ENCODE results near the gene DHRS4.
"Not testable (repeated sequence)": the region's sequence is repeated elsewhere in the genome, so short reads cannot be mapped to it uniquely, and the experiment has no call there.

DHRS4 gene

DNA sequence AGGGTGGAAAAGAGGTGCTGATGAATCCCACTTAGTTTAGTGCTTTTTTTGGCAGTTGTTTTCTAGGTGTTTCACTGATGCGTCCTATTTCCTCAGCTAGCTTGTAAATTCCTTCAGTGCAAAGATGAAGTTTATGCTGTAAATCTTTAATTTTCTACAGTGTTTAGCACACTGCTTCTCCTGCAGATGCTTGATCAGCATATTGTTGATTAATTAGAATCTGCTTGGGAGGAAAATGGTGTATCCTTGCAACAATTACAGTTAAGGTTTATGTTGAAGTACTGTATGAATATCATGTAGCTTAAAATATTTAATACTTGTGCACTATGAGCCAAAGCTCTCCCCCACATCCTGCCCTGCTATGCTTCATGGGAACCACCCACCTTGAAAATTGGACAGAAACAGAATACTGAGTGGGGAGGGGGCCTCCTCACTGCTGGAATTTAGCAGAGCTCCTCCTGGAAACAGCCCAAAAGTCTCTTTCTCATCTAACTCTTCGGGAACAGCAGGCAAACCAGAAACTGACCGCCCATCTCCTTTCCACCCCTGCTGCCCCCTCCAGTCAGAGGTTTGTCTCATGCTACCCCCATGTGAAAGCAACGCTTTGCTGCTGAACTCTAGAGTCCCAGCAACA lies 20.3 kb upstream of the DHRS4 start:
- H3K4me1 Mint-ChIP-seq, result no peaks in the 10 kb centered on the region
- peaks cover 3% of the 10 kb centered on the region for H3K36me3 Mint-ChIP-seq
- ATAC-seq (ENCODE audit: low read depth) (no peak), DNase-seq (ENCODE audit: low spot score in 2 of 2) (no peak)
- H3K4me3 Mint-ChIP-seq, result no peak overlapping the region
- no peaks in the 10 kb centered on the region for H3K9me3 Mint-ChIP-seq
- no peak overlapping the region for H3K27ac Mint-ChIP-seq
- H3K27me3 Mint-ChIP-seq, result peaks cover 2% of the 10 kb centered on the region

DNA sequence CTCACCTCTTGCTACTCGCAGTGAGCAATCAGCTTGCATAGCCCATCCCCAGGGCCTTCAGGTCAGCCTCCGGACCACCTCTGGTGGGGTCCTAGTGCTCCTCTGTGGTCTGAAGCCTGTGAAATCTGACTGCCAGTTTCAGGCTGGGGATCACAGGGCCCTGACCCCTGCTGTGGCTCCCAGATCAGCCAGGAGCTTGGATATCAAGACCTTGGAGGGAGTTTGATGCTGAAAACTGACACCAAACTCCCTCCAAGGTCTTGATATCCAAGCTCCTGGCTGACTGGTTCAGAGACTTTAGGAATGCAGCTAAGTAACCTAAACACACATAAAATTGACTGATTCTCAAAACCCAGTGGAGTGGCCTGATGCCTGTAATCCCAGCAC lies 19.8 kb upstream of the DHRS4 start:
- no peaks in the 10 kb centered on the region for H3K9me3 Mint-ChIP-seq
- H3K27me3 Mint-ChIP-seq, result peaks cover 2% of the 10 kb centered on the region
- DNase-seq (ENCODE audit: low spot score in 2 of 2) (no peak), ATAC-seq (ENCODE audit: low read depth) (no peak)
- H3K4me3 Mint-ChIP-seq, result no peak overlapping the region
- H3K27ac Mint-ChIP-seq, result no peak overlapping the region
- peaks cover 4% of the 10 kb centered on the region for H3K36me3 Mint-ChIP-seq
- H3K4me1 Mint-ChIP-seq, result no peaks in the 10 kb centered on the region

DNA sequence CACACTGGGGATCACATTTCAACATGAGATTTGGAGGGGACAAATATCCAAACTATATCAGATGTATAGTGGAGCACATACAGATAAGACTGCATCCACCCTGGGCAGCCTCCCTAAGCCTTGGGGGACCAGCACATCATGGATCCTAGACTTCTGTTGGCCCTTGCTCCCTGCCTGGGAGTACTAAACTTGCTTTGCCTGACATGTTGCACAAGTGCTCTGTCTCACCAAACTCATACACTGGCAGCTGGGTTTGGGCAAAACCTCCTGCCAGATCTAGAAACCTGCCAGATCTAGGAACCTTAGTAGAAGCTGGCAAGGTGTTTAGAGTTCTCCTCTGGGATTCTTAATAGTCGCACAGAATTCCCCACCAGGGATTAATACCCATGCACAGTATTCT lies 18.4 kb upstream of the DHRS4 start:
- peaks cover 5% of the 10 kb centered on the region for H3K4me1 Mint-ChIP-seq
- H3K4me3 Mint-ChIP-seq, result no peak overlapping the region
- no peak overlapping the region for H3K27ac Mint-ChIP-seq
- no peaks in the 10 kb centered on the region for H3K9me3 Mint-ChIP-seq
- no peak for ATAC-seq (ENCODE audit: low read depth)
- H3K27me3 Mint-ChIP-seq, result peaks cover 2% of the 10 kb centered on the region
- no peak for DNase-seq (ENCODE audit: low spot score in 2 of 2)
- H3K36me3 Mint-ChIP-seq, result peaks cover 7% of the 10 kb centered on the region

DNA sequence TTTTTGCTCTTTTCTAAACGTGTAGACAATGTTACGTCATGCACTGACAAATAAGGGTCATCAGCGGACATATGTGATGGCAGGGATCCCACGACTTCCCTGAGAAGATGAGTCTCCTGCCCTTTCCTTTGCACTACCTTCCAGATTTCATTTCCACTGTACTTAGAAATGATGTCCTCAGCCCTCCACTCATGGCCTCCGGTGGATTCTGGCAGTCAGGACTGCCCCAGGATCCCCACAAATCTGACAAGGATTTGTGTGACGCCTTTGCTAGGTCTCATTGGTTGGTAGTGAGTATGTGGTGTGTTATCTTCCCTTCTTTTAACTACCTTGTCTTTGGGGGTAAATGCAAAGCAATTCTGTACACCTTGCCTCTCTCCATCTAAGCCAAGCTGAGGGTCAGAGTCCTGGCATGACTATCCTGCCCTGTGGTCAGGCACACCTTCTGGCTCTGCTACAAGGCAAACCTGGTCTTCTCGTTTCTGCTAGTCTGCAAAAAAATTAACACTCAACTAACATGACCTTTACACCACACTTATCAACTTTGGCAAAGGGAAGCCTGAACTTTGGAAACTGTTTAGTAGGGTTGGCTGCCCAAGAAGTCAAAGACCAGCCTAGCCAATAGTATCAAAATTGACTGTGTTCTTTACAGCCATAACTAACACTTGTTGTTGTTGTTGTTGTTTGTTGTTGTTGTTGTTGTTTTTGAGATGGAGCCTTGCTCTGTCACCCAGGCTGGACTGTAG lies 17.3 kb upstream of the DHRS4 start:
- H3K4me1 Mint-ChIP-seq, result peaks cover 7% of the 10 kb centered on the region
- ATAC-seq (ENCODE audit: low read depth), result no peak

DNA sequence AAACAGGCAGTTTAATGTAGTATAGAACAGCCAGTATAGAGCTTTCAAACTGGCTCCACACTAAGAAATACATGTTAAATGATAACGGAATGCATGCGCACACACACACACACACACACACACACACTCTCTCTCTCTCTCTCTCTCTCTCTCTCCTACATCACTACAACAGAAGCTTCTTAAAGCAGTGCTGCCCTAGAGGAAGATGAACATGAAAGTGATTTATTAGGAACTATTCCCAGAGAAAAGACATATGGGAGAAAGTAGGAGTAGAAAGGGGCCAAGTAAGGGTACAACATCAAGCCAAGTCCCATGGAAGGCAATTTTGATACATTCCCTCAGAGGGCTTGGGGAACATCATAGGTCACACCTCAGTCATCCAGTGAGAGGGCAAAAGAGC lies 16.4 kb upstream of the DHRS4 start:
- H3K27ac Mint-ChIP-seq, result no peak overlapping the region
- ATAC-seq (ENCODE audit: low read depth), result no peak
- no peaks in the 10 kb centered on the region for H3K9me3 Mint-ChIP-seq
- peaks cover 7% of the 10 kb centered on the region for H3K4me1 Mint-ChIP-seq
- H3K27me3 Mint-ChIP-seq, result peaks cover 2% of the 10 kb centered on the region
- no peak overlapping the region for H3K4me3 Mint-ChIP-seq
- H3K36me3 Mint-ChIP-seq, result peaks cover 14% of the 10 kb centered on the region
- DNase-seq (ENCODE audit: low spot score in 2 of 2), result no peak

More for the DNA sequence above, 17.3 kb upstream of the DHRS4 start:
- Mint-ChIP-seq H3K9me3 (no peaks in the 10 kb centered on the region), H3K27ac (no peak overlapping the region), H3K4me3 (no peak overlapping the region), H3K36me3 (peaks cover 14% of the 10 kb centered on the region), H3K27me3 (peaks cover 2% of the 10 kb centered on the region)
- DNase-seq (ENCODE audit: low spot score in 2 of 2), result no peak

DNA sequence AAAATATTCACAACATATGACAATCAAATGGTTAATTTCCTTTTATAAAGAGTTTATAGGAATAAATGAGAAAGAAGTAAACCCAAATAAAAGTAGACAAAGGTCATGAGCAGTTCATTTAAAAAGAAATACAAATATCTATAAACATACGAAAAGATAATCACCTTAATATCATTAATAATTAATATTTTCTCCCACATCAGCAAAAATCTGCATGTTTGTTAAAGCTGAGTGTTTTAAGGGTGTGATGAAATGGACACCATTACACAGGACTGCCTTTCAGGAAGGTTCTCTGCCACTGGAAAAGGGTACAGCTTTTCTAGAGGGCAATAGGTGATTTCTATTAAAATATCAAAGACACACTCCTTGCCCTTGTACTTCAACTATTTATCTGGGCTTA lies 14.7 kb upstream of the DHRS4 start:
- DNase-seq (ENCODE audit: low spot score in 2 of 2) (no peak), ATAC-seq (ENCODE audit: low read depth) (no peak)
- H3K4me1 Mint-ChIP-seq, result peaks cover 12% of the 10 kb centered on the region
- no peak overlapping the region for H3K4me3 Mint-ChIP-seq
- H3K27ac Mint-ChIP-seq, result no peak overlapping the region
- peaks cover 18% of the 10 kb centered on the region for H3K36me3 Mint-ChIP-seq
- peaks cover 2% of the 10 kb centered on the region for H3K27me3 Mint-ChIP-seq
- no peaks in the 10 kb centered on the region for H3K9me3 Mint-ChIP-seq

DNA sequence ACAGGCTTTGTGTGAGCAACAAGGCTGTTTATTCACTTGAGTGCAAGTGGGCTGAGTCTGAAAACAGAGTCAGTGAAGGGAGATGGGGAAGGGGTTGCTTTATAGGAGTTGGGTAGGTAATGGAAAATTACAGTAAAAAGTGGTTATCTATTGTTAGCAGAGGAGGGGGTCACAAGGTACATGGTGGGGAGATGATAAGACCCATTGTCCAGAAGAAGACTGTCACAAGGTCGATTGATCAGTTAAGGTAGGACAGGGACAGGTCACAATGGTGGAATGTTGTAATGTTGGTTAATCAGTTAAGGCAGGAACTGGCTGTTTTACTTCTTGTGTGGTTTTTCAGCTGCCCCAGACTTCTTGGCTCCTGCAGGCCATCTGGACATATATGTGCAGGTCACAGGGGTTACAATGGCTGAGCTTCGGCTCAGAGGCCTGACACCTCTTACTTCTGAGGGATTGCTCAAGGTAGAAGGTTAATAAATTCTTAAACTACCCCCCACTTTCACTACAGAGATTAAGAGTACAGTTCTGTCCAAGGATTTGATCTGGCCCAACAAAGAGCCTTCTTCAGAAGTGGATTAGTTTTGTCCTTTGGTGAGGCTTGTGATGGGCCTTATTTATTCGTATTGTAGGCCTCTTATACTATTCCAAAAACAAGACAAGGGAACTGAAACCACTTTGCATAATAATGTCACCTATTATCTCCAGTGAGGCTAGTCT lies 13.8 kb upstream of the DHRS4 start:
- no peak overlapping the region for H3K27ac Mint-ChIP-seq
- H3K9me3 Mint-ChIP-seq, result no peaks in the 10 kb centered on the region
- no peak for ATAC-seq (ENCODE audit: low read depth)
- H3K36me3 Mint-ChIP-seq, result peaks cover 21% of the 10 kb centered on the region
- H3K27me3 Mint-ChIP-seq, result peaks cover 2% of the 10 kb centered on the region
- no peak for DNase-seq (ENCODE audit: low spot score in 2 of 2)
- peaks cover 12% of the 10 kb centered on the region for H3K4me1 Mint-ChIP-seq
- H3K4me3 Mint-ChIP-seq, result no peak overlapping the region

DNA sequence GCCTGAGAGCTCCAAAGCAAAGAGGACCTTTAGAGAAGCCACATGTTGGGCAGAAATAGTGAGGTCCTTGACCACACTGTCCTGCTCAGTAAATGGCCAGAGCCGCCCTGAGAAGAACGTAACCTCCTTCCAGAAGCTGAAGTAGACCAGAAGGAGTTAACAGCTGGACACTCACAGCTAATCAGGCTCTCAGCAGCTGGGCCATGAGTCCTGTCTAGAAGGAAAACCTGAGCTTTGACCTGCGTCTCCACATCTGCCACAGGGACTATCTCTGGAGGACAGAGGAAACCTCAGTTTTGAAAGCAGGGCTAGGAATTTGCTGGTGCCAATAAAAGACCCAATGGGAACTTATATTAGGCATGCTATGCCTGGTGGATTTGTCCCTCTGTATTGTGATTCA lies 12.3 kb upstream of the DHRS4 start:
- no peak for DNase-seq (ENCODE audit: low spot score in 2 of 2)
- H3K4me3 Mint-ChIP-seq, result no peak overlapping the region
- peaks cover 12% of the 10 kb centered on the region for H3K4me1 Mint-ChIP-seq
- no peak overlapping the region for H3K27ac Mint-ChIP-seq
- ATAC-seq (ENCODE audit: low read depth), result no peak
- no peaks in the 10 kb centered on the region for H3K9me3 Mint-ChIP-seq
- peaks cover 21% of the 10 kb centered on the region for H3K36me3 Mint-ChIP-seq
- H3K27me3 Mint-ChIP-seq, result no peaks in the 10 kb centered on the region

DNA sequence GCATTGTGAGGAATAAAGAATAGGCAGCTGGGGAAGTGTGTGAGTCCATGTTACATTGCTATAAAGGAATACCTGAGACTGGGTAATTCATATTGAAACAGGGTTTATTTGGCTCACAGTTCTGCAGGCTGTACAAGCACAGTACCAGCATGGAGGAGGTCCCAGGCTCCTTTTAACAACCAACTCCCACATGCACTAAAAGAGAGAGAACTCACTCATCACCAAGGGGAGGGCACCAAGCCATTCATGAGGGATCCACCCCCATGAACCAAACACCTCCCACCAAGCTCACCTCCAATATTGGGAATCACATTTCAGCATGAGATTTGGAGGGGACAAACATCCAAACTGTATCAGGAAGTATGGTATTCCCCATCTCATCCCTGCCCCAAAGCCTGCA lies 11.9 kb upstream of the DHRS4 start:
- Mint-ChIP-seq H3K27me3 (no peaks in the 10 kb centered on the region), H3K9me3 (no peaks in the 10 kb centered on the region), H3K27ac (no peak overlapping the region), H3K4me1 (peaks cover 16% of the 10 kb centered on the region), H3K4me3 (no peak overlapping the region), H3K36me3 (peaks cover 21% of the 10 kb centered on the region)
- ATAC-seq (ENCODE audit: low read depth) (no peak), DNase-seq (ENCODE audit: low spot score in 2 of 2) (no peak)

DNA sequence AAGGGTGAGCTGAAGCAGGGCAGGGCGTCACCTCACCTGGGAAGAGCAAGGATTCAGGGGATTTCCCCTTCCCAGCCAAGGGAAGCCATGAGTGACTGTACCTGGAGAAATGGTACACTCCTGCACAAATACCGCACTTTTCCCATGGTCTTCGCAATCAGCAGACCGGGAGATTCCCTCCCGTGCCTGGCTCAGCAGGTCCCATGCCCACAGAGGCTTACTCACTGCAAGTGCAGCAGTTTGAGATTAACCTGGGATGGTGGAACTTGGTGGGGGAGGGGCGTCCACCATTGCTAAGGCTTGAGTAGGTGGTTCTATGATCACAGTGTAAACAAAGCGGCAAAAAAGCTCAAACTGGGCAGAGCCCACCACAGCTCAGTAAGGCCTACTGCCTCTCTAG lies 11.0 kb upstream of the DHRS4 start:
- Mint-ChIP-seq H3K4me1 (peaks cover 18% of the 10 kb centered on the region), H3K27me3 (no peaks in the 10 kb centered on the region)
- ATAC-seq (ENCODE audit: low read depth), result no peak

DNA sequence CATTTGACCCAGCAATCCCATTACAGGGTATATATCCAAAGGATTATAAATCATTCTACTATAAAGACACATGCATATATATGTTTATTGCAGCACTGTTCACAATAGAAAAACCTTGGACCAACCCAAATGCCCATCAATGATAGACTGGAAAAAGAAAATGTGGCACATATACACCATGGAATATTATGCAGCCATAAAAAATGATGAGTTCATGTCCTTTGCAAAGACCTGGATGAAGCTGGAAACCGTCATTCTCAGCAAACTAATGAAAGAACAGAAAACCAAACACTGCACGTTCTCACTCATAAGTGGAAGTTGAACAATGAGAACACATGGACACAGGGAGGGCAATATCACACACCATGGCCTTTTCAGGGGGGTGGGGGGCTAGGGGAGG lies 4.5 kb upstream of the DHRS4 start:
- peaks cover 24% of the 10 kb centered on the region for H3K4me1 Mint-ChIP-seq
- H3K27me3 Mint-ChIP-seq; H3K36me3 Mint-ChIP-seq; ATAC-seq (ENCODE audit: low read depth); H3K4me3 Mint-ChIP-seq; H3K9me3 Mint-ChIP-seq; DNase-seq (ENCODE audit: low spot score in 2 of 2); H3K27ac Mint-ChIP-seq: not testable (repeated sequence)

More for the DNA sequence above, 11.0 kb upstream of the DHRS4 start:
- Mint-ChIP-seq H3K27ac (no peak overlapping the region), H3K9me3 (no peaks in the 10 kb centered on the region), H3K4me3 (no peak overlapping the region), H3K36me3 (peaks cover 21% of the 10 kb centered on the region)
- no peak for DNase-seq (ENCODE audit: low spot score in 2 of 2)

DNA sequence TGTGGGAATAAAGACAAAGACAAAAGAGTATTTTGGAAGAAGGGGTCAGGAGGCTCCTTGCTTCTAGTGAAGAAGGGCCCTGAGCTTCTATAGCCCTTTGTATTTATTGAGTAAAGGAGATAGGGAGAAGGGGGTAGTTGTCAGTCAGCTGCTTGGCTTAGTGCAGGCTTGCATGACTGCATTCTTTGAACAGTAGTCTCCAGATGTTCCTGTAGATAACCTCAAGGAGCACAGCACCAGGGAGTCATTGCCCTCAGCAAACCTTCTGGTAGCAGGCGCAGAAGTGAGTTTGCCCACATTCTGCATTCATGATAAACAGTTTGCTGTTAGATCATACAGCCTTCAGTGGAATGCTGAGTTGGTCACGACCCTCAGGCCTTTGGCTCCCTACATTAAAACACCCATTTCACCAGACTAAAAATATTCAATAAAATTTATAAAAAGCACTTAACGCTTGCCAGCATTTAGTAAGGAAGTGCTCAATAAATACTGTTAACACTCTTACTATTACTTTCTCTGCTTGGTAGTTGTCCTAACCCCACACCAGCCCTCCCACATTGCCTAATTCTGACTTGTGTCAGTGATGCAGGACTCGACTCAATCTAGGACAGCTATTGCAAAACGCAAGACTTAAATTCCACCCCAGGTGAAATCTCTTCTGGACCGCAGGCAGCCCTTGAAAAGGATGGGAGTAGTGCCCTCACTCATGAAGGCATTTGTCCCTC lies 3.0 kb upstream of the DHRS4 start:
- DNase-seq (ENCODE audit: low spot score in 2 of 2) (no peak), ATAC-seq (ENCODE audit: low read depth) (no peak)
- H3K9me3 Mint-ChIP-seq, result no peaks in the 10 kb centered on the region
- H3K36me3 Mint-ChIP-seq, result peaks cover 3% of the 10 kb centered on the region
- H3K4me3 Mint-ChIP-seq, result no peak overlapping the region
- H3K27me3 Mint-ChIP-seq, result no peaks in the 10 kb centered on the region
- peaks cover 28% of the 10 kb centered on the region for H3K4me1 Mint-ChIP-seq
- no peak overlapping the region for H3K27ac Mint-ChIP-seq

DNA sequence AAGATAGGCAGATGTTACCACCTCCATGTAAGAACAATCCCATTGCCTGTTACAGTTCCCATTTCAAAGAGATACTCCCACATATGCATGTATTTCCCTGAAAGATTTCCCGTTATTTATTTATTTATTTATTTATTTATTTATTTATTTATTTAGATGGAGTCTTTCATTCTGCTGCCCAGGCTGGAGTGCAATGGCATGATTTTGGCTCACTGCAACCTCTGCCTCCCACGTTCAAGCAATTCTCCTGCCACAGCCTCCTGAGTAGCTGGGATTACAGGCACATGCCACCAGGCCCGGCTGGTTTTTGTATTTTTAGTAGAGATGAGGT lies 2.5 kb upstream of the DHRS4 start:
- not testable (repeated sequence) for H3K36me3 Mint-ChIP-seq; H3K4me3 Mint-ChIP-seq; H3K27me3 Mint-ChIP-seq; H3K27ac Mint-ChIP-seq; ATAC-seq (ENCODE audit: low read depth); DNase-seq (ENCODE audit: low spot score in 2 of 2); H3K9me3 Mint-ChIP-seq
- H3K4me1 Mint-ChIP-seq, result peaks cover 28% of the 10 kb centered on the region

DNA sequence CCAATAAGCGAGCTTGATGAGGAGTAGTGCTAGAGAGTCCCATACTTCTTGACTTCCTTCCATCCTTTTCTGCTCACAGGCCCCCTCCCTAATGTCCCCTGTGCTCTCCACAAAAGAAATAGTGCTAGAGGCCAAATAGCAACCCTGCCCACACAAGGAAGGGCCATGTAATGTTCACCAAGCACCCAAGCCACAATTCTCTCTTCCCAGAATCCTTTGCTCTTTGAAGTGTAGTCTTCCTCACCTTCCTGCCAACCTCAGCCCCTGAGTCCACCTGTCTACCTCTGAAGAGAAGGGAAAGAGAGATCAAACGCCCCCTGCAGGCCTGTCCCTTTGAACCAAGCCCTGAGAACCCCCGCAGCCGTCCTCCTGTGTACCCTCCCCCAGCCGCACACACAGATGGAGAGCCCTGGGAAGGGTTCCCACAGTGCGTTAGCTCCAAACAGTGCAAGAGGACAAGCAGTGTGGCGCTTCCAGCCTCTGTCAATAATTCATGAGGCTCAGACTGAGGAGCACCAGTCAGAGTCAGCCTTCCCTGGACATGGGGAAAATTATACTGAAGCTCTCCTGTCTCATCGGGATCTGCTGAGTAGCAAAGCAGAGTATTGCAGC lies 1.9 kb upstream of the DHRS4 start:
- H3K4me3 Mint-ChIP-seq, result no peak overlapping the region
- no peaks in the 10 kb centered on the region for H3K9me3 Mint-ChIP-seq
- H3K4me1 Mint-ChIP-seq, result peaks cover 23% of the 10 kb centered on the region
- no peaks in the 10 kb centered on the region for H3K27me3 Mint-ChIP-seq
- peaks cover 6% of the 10 kb centered on the region for H3K36me3 Mint-ChIP-seq
- ATAC-seq (ENCODE audit: low read depth), result no peak
- no peak overlapping the region for H3K27ac Mint-ChIP-seq
- no peak for DNase-seq (ENCODE audit: low spot score in 2 of 2)
